Measurements from ENCODE around the gene USHBP1.

Gene USHBP1

DNA sequence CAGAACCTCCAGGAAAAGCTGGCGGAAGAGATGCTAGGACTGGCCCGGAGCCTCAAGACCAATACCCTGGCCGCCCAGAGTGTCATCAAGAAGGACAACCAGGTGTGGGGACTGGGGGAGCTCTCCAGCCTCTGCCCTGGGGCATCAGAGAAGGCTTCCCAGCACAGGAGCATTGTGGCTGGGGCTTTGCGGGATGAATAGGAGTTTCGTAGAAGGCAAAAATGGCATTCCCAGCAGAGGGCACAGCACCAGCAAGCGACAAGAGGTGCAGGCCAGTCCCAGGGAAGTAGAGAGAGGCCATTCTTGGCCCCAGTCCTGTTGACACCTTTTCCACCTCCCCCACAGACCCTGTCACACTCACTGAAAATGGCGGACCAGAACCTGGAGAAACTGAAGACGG lies 45.3 kb downstream of the USHBP1 start:
- Histone ChIP-seq H4K20me1 (ENCODE audit: insufficient read depth) (no peaks in the 10 kb centered on the region), H2AFZ (ENCODE audit: low read depth) (no peak overlapping the region), H3K9ac (no peak overlapping the region), H3K4me2 (no peak overlapping the region), H3K4me1 (ENCODE audit: low read depth, poor library complexity, severe bottlenecking) (peaks cover 14% of the 10 kb centered on the region), H3K79me2 (ENCODE audit: insufficient read depth, low read depth) (no peaks in the 10 kb centered on the region), H3K27me3 (ENCODE audit: insufficient read depth, low read depth) (no peaks in the 10 kb centered on the region), H3K4me3 (IDR thresholded peaks at IDR 0.05; ENCODE audit: insufficient read depth, low read depth, low read length) (no peak overlapping the region), H3K36me3 (ENCODE audit: insufficient read depth) (no peaks in the 10 kb centered on the region), H3K27ac (no peak overlapping the region)
- TF ChIP-seq CTCF (conservative IDR thresholded peaks at IDR 0.05; ENCODE audit: low read depth, low read length) = no peak

GRCh38 chr19:17216058-17216670 lies 48.4 kb downstream of the USHBP1 start:
- Histone ChIP-seq H3K36me3 (ENCODE audit: insufficient read depth) (no peaks in the 10 kb centered on the region), H3K79me2 (ENCODE audit: insufficient read depth, low read depth) (no peaks in the 10 kb centered on the region), H3K9ac (peak overlapping the region; percentile 83; the same call in 1 of the 2 replicates), H3K4me3 (IDR thresholded peaks at IDR 0.05; ENCODE audit: insufficient read depth, low read depth, low read length) (no peak overlapping the region), H3K27ac (no peak overlapping the region), H3K27me3 (ENCODE audit: insufficient read depth, low read depth) (no peaks in the 10 kb centered on the region), H2AFZ (ENCODE audit: low read depth) (peak overlapping the region; percentile 73; the same call in 1 of the 2 replicates), H3K4me2 (peak overlapping the region; percentile 99), H4K20me1 (ENCODE audit: insufficient read depth) (no peaks in the 10 kb centered on the region), H3K4me1 (ENCODE audit: low read depth, poor library complexity, severe bottlenecking) (peaks cover 15% of the 10 kb centered on the region)
- TF ChIP-seq CTCF (conservative IDR thresholded peaks at IDR 0.05; ENCODE audit: low read depth, low read length) = no peak; the same call in 1 of the 2 replicates

DNA sequence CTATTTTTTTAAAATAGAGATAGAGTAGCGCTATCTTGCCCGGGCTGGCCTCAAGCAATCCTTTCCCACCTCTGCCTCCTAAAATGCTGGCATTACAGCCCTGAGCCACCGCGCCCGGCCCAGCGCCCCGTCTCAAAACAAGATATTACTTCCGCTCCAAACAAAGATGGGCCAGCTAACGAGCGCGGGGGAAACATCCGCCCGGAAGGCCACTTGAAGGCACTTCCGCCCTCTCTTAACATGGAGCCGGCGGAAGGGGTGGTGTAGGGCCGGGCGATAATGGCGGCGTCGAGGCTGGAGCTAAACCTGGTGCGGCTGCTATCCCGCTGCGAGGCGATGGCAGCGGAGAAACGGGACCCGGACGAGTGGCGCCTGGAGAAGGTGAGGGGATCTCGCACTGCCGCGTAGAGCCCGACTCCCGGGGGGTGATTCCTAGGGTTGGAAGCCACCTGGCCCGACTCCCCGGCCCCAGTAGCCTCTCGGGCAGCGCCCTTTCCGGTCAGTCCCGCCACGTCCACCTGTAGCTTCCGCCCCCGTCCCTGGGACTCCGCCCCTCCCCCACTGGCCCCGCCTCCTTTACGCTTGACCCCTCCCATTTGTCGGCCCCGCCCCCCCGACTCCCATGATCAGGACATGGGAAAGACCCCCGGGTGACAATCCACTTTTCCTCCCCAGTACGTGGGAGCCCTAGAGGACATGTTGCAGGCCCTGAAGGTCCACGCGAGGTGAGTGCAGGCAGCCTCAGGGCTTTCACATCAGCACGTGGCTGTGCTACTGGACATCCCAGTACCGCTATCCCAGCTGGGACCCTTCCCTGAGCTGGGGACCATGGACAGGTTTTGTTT lies 49.2 kb downstream of the USHBP1 start, which contains the start of gene USE1:
Gene USE1 (plus strand): TSS at position 231 of the 845 bp plus-strand sequence. CDS start 49 bp downstream, at position 280.
- H3K36me3 ChIP-seq (ENCODE audit: insufficient read depth) = no peaks in the 10 kb centered on the region
- peaks cover 15% of the 10 kb centered on the region for H3K4me1 ChIP-seq (ENCODE audit: low read depth, poor library complexity, severe bottlenecking)
- peak within 1 kb of the TSS; percentile 83 for H3K9ac ChIP-seq
- TF ChIP-seq CTCF (conservative IDR thresholded peaks at IDR 0.05; ENCODE audit: low read depth, low read length) = no peak; the same call in 1 of the 2 replicates
- H3K4me2 ChIP-seq = peak within 1 kb of the TSS; percentile 99
- H2AFZ ChIP-seq (ENCODE audit: low read depth) = peak within 1 kb of the TSS; percentile 73; the same call in 1 of the 2 replicates
- peak within 1 kb of the TSS; percentile 66 for H3K27ac ChIP-seq
- H3K79me2 ChIP-seq (ENCODE audit: insufficient read depth, low read depth) = no peaks in the 10 kb centered on the region
- H3K27me3 ChIP-seq (ENCODE audit: insufficient read depth, low read depth) = no peaks in the 10 kb centered on the region
- H4K20me1 ChIP-seq (ENCODE audit: insufficient read depth) = no peaks in the 10 kb centered on the region
- no peak within 1 kb of the TSS for H3K4me3 ChIP-seq (IDR thresholded peaks at IDR 0.05; ENCODE audit: insufficient read depth, low read depth, low read length)

DNA sequence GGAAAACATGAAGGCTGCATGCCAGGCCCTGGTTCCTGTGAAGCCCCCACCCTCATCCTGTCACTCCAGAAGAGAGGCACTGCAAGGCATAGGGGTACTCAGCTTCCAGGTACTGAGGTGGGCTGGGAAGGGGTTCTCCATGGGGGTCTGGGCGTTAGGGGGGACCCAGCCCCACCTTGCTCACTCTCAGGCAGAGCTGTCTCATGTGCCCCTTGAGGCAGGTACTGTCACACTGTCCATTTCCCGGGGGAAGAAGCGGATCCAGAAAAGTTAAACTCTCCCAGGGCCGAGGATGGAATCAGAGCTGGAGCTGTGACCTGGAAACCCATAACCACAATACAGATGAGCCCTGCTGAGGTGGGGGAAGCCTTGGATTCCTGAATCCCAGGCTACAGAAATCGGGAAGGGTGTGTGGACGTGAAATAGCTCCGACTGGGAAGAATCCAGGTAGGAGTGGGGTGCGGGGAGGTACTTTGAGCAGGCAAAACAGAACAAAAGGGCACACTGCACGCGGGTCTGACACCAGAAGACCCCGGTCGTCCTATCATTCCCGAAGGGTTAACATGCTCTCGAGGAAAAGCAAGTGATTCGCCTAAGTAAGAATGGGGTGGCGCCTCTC lies 49.9 kb downstream of the USHBP1 start:
- Histone ChIP-seq H3K9ac (peak overlapping the region; percentile 83), H3K4me1 (ENCODE audit: low read depth, poor library complexity, severe bottlenecking) (peaks cover 15% of the 10 kb centered on the region), H4K20me1 (ENCODE audit: insufficient read depth) (no peaks in the 10 kb centered on the region), H3K79me2 (ENCODE audit: insufficient read depth, low read depth) (no peaks in the 10 kb centered on the region), H3K4me3 (IDR thresholded peaks at IDR 0.05; ENCODE audit: insufficient read depth, low read depth, low read length) (no peak overlapping the region), H3K4me2 (peak overlapping the region; percentile 99), H3K27ac (peak overlapping the region; percentile 66), H3K36me3 (ENCODE audit: insufficient read depth) (no peaks in the 10 kb centered on the region), H2AFZ (ENCODE audit: low read depth) (peak overlapping the region; percentile 73; the same call in 1 of the 2 replicates), H3K27me3 (ENCODE audit: insufficient read depth, low read depth) (no peaks in the 10 kb centered on the region)
- no peak for TF ChIP-seq CTCF (conservative IDR thresholded peaks at IDR 0.05; ENCODE audit: low read depth, low read length)

Data from KMS-11 (cell line).